Activated naive CD8-positive, alpha-beta T cell treated with anti-CD3 and anti-CD28 coated beads, Interleukin-2, amount 50 U/mL, for 24 hours (primary cell): ENCODE measurements around the gene GRAMD1B.

Experiments
- ATAC-seq: fragments of 150-1000 bp; cut with Tn5 transposase; one replicate; pipeline ENCODE4 v1.10.0; 2021
- DNase-seq: peaks from one replicate; pipeline ENCODE4 v3.0.0; 2021
- H3K27ac Mint-ChIP-seq: one replicate; pipeline ENCODE4 v1.8.0; 2021; ENCODE audit warnings: mild to moderate bottlenecking, mixed read lengths
- H3K27me3 Mint-ChIP-seq: one replicate; pipeline ENCODE4 v1.8.0; 2021; ENCODE audit warnings: mixed read lengths
- H3K36me3 Mint-ChIP-seq: one replicate; pipeline ENCODE4 v1.8.0; 2021; ENCODE audit warnings: low read depth, mixed read lengths
- H3K4me1 Mint-ChIP-seq: one replicate; pipeline ENCODE4 v1.8.0; 2021; ENCODE audit warnings: mixed read lengths
- H3K4me3 Mint-ChIP-seq: one replicate; pipeline ENCODE4 v1.8.0; 2021; ENCODE audit warnings: mild to moderate bottlenecking, moderate library complexity, mixed read lengths
- H3K9me3 Mint-ChIP-seq: one replicate; pipeline ENCODE4 v1.8.0; 2021; ENCODE audit warnings: mixed read lengths

Gene GRAMD1B

DNA sequence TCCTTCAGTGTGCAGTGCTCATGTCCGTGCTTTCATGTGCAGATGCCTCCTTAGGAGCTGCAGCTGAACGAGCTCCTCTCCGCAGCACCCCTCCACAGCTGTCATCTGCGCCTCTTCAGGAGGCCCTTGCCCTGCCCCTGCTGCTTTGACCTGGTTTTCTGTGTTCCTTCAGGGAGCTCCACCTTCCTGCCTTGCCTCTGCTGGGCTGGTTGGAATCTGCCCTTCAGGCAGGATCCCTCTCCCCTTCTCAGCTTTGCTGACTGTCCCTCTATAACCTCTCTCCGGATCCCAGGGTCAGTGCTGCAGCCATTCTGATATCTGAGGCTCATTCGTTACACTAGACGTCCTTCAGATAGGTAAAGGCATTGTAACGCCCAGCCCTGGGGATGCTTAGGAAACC is 156.5 kb downstream of the GRAMD1B start:
- Mint-ChIP-seq H3K9me3 (no peaks in the 10 kb centered on the region), H3K4me3 (no peak overlapping the region), H3K27ac (no peak overlapping the region), H3K27me3 (no peaks in the 10 kb centered on the region), H3K4me1 (no peaks in the 10 kb centered on the region), H3K36me3 (no peaks in the 10 kb centered on the region)
- no peak for ATAC-seq
- DNase-seq: no peak

DNA sequence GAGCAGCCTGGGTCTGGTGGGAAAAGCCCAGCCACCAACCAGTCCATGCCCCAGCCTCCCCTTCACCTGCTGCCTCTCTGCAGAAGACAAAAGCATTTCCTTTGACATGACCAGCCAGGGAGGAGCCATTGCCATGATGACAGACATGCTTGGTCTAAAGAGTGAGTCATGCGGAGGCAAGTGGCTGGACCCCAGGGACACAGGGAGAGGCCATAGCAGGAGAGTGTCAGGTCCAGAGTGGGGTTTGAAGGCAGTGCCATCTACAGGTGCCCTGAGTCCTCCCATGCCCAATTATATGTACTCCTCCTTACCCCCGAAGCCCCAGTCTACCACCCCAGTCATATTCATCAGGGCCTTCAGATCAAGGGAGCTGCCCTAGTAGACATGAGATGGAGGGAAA is 157.0 kb downstream of the GRAMD1B start:
- Mint-ChIP-seq H3K27me3 (no peaks in the 10 kb centered on the region), H3K4me3 (no peak overlapping the region), H3K36me3 (no peaks in the 10 kb centered on the region), H3K9me3 (no peaks in the 10 kb centered on the region), H3K27ac (no peak overlapping the region), H3K4me1 (no peaks in the 10 kb centered on the region)
- ATAC-seq (no peak), DNase-seq (no peak)

DNA sequence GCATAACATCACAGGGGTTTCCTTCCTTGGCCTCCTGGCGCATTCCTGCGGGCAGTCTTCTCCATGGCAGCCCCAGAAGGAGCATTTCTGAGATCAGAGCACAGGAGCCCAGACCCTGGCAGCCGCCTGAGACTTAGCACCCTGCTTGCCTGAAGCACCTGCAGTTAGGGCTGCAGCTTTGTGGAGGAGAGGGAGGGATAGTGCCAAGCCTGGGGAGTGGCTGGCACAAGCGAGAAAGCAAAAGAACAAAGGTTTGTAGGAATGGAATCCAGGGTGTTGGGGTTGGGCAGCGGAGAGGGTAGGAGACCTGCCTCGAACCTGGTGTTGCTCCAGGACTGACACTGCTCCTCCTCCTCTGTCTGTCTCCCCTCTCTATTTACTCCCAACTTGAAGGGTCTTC is 157.5 kb downstream of the GRAMD1B start:
- H3K4me1 Mint-ChIP-seq: no peaks in the 10 kb centered on the region
- no peaks in the 10 kb centered on the region for H3K27me3 Mint-ChIP-seq
- H3K4me3 Mint-ChIP-seq: no peak overlapping the region
- DNase-seq (no peak), ATAC-seq (no peak)
- H3K27ac Mint-ChIP-seq: no peak overlapping the region
- H3K9me3 Mint-ChIP-seq: no peaks in the 10 kb centered on the region
- no peaks in the 10 kb centered on the region for H3K36me3 Mint-ChIP-seq

DNA sequence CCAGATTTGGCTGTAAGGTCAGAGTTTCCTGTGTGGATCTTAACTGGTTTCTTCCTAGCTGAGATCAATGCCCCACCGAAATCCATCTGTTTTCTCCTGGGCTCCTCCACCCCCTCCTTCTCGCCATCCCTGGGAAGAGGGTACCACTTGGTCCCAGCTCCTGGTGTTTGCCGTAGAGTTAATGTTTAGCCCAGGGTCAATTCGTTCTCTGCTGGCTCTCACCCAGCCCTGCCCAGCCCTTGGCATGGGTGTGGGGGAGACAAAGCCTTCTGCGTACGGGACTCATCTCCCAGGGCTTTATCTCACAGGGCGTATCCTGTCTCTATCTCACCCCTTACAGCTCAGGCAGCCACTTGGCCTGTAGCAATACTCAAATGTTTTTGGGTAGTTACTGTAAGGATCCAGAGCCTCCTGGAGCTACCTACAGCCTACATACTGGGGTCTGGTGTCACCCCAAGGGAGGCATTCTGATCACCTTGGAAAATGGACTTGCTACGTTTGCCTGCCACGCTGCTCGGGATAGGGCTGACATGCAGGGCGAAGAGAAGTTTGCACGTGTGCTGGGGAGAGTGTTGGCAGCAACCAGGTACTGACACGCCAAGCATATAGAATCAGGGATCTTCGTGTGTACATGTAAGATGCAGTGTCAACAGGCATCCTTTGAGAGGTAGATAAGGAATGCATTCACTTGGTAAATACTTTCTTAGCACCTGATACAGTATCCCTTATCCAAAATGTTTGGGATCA is 158.2 kb downstream of the GRAMD1B start:
- peaks cover 2% of the 10 kb centered on the region for H3K36me3 Mint-ChIP-seq
- no peak for DNase-seq
- H3K4me1 Mint-ChIP-seq: no peaks in the 10 kb centered on the region
- no peak overlapping the region for H3K27ac Mint-ChIP-seq
- no peaks in the 10 kb centered on the region for H3K27me3 Mint-ChIP-seq
- no peak overlapping the region for H3K4me3 Mint-ChIP-seq
- ATAC-seq: no peak
- H3K9me3 Mint-ChIP-seq: no peaks in the 10 kb centered on the region

DNA sequence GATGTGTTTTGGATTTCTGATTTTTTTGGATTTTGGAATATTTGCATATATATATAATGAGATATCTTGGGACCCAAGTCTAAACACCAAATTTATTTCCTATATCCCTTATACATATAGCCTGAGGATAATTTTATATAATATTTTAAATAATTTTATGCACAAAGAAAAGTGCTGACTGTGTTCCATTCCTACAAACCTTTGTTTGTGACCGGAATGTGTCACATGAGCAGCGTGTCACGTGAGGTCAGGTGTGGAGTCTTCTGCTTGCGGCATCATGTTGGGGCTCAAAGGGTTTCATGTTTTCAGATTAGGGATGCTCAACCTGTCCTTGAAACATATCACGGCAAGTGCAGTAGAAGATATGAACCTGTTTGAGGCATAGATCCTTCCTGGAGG is 158.8 kb downstream of the GRAMD1B start:
- Mint-ChIP-seq H3K36me3 (peaks cover 3% of the 10 kb centered on the region), H3K4me3 (no peak overlapping the region), H3K27ac (no peak overlapping the region), H3K4me1 (no peaks in the 10 kb centered on the region), H3K27me3 (no peaks in the 10 kb centered on the region), H3K9me3 (no peaks in the 10 kb centered on the region)
- ATAC-seq (no peak), DNase-seq (no peak)

DNA sequence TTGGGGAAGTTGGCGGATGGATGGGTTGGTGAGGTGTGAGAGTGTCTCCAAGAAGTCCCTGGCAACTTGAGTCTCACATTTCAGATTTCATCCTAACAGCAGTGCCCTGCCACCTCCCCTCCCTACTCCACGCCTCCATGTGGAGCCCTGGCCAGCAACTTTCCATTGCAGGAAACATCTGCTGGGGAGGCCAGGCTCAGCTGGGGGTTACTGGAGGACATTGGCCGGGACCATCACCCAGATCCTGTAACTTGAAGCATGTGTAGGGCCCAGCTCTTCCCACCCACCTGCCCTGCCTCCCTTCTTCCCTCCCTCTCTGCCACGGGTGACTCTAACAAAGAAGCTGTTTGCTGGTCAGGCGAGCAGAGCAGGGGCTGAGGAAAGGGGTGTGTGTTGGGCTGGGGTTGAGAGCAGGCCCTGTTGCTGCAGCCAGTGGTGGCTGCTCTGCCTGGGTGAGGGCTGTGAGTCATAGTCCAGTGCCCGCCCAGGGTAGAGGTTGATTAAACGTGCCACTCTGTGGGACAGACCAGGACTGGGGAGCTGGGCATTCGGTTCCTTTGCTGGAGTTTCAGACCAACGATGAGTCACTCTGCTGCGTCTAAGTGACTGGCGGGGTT is 160.3 kb downstream of the GRAMD1B start:
- no peaks in the 10 kb centered on the region for H3K9me3 Mint-ChIP-seq
- DNase-seq (no peak), ATAC-seq (no peak)
- no peak overlapping the region for H3K27ac Mint-ChIP-seq
- no peak overlapping the region for H3K4me3 Mint-ChIP-seq
- H3K36me3 Mint-ChIP-seq: peaks cover 3% of the 10 kb centered on the region
- no peaks in the 10 kb centered on the region for H3K27me3 Mint-ChIP-seq
- no peaks in the 10 kb centered on the region for H3K4me1 Mint-ChIP-seq

DNA sequence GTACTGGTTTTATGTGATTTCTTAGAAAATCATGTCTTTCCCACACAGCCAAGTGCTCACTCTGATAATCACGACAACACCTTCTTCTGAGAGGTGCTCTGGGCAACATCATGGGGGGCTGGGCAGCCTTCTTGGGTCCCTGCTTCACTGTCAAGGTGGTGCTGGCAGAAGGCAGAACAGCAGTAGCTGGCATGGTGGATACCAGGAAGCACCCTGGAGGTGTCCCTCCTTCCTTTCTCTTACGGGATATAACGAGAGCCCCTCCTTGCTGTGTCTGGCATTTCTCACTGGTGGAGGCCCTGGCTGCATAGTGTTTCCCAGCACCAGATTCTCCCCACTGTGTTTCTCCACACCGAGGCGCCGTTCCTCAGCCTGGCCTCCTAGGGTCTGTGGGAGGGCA is 163.5 kb downstream of the GRAMD1B start:
- Mint-ChIP-seq H3K27ac (no peak overlapping the region), H3K4me1 (no peaks in the 10 kb centered on the region), H3K9me3 (no peaks in the 10 kb centered on the region), H3K4me3 (no peak overlapping the region), H3K27me3 (no peaks in the 10 kb centered on the region), H3K36me3 (peaks cover 4% of the 10 kb centered on the region)
- ATAC-seq (no peak), DNase-seq (no peak)

DNA sequence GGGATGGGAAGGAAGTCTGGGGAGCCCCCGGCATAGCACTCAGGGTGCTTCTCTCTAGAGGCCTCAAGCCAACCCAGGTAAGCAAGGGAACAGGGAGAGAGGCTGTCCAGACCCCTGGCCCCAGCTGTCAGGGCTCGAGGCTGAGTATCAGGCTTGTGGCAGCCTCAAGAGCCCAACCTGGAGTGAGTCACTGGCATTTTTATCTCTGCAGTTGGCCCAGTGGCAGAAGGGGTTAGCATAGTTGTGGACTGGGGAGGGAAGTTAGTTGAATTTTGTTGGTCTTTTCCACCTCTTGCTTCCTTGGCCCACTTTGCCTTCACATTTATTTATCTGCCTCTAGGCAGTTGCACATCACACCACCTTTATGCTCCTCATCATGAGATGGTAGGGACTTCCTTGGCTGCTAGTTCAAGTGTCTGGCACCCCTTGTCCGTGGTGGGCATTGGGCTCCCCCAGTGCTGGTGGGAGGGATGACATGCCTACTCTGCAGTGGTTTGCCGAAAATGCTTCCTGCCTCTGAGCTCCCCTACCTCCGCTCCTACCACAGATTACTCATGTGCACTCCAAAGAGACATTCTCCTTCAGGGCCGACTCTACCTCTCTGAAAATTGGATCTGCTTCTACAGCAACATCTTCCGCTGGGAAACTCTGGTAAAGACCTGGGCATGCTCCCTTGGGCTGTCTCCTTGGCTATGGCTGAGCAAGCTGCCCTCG is 164.3 kb downstream of the GRAMD1B start:
- H3K9me3 Mint-ChIP-seq: no peaks in the 10 kb centered on the region

DNA sequence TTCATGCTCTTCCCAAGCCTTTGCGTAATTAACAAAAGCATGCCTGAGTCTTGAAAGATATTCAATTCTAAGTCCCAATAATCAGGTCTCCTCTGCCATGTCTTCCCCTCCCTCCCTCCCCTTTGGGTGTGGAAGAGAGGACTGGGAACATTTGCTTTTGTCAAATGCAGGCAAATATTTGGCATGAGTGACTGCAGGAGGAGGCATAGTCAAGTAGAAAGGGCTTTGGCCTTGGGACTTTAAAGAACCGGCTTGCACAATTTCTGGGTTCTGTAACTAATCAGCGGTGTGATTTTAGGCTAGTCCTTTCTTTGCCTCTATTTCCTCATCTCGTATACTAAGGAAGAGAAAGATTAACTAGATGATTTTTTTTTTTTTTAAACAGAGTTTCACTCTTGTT is 164.9 kb downstream of the GRAMD1B start:
- H3K4me1 Mint-ChIP-seq: no peaks in the 10 kb centered on the region
- no peak overlapping the region for H3K4me3 Mint-ChIP-seq
- DNase-seq: no peak
- H3K27me3 Mint-ChIP-seq: no peaks in the 10 kb centered on the region
- ATAC-seq: no peak
- no peak overlapping the region for H3K27ac Mint-ChIP-seq
- peaks cover 4% of the 10 kb centered on the region for H3K36me3 Mint-ChIP-seq
- H3K9me3 Mint-ChIP-seq: no peaks in the 10 kb centered on the region

More for the DNA sequence above, 164.3 kb downstream of the GRAMD1B start:
- DNase-seq (no peak), ATAC-seq (peak; percentile 31)
- Mint-ChIP-seq H3K4me3 (no peak overlapping the region), H3K4me1 (no peaks in the 10 kb centered on the region), H3K27me3 (no peaks in the 10 kb centered on the region), H3K27ac (no peak overlapping the region), H3K36me3 (peaks cover 4% of the 10 kb centered on the region)

DNA sequence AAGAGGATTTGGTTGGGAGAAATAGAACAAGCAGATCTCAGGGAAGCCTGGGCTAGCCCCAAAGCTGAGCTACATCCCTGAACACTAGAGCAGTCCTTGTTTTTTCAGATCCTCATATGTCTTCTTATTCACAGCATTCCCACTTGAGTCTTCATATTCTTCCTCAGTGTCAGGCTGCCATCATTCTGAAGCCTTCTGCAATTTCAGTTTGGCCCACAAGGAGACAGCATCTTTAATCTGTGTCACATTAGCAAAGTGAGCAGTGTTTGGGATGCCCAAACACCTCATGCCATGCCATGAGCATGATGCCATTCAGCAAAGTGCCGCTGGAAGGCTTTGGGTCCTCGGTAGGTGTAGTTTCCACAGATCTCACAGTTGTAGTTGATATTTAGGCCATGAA is 167.8 kb downstream of the GRAMD1B start:
- Mint-ChIP-seq H3K4me1 (no peaks in the 10 kb centered on the region), H3K27me3 (no peaks in the 10 kb centered on the region), H3K36me3 (peaks cover 6% of the 10 kb centered on the region), H3K4me3 (no peak overlapping the region), H3K9me3 (no peaks in the 10 kb centered on the region), H3K27ac (no peak overlapping the region)
- no peak for DNase-seq
- ATAC-seq: no peak

DNA sequence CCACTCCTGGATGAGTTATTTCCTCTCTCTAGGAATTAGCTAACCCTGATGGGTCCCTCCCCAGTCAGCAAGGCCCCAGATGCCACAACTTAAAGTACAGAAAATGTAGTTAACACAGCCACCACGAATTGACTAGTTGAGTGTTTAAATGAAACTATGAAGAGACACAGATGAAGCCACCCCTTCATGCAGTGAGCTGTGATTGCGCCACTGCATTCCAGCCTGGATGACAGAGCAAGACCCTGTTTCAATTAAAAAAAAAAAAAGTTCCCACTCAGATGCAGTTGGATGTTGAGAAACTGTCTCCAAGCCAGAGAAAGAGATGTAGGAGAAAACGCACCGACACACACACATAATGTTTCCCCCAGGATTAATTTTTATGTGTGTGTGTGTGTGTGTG is 171.1 kb downstream of the GRAMD1B start:
- DNase-seq (no peak), ATAC-seq (no peak)
- no peaks in the 10 kb centered on the region for H3K27me3 Mint-ChIP-seq
- H3K27ac Mint-ChIP-seq: no peak overlapping the region
- peaks cover 5% of the 10 kb centered on the region for H3K36me3 Mint-ChIP-seq
- H3K9me3 Mint-ChIP-seq: no peaks in the 10 kb centered on the region
- no peaks in the 10 kb centered on the region for H3K4me1 Mint-ChIP-seq
- H3K4me3 Mint-ChIP-seq: no peak overlapping the region

DNA sequence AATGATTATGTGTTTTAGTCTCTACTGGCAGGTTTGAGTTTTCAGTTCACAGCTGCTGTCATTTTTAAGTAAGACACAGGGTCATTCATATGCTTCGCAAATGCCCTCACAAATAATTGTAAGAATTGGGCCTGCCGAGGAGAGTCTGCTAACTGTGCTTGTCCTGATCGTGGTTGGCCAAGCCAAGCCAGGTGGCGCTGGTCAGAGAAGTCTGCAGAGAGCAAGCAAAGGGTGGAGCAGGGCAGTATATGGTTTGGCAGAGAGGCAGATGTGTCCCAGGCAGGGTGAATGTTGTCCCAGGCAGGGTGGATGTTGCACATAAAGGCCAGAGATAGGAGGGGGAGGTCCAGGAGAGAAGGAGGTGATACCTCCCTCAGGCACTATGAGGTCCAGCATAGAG is 171.7 kb downstream of the GRAMD1B start:
- no peak overlapping the region for H3K4me3 Mint-ChIP-seq
- H3K36me3 Mint-ChIP-seq: peaks cover 7% of the 10 kb centered on the region
- H3K27ac Mint-ChIP-seq: no peak overlapping the region
- H3K9me3 Mint-ChIP-seq: no peaks in the 10 kb centered on the region
- no peak for ATAC-seq
- no peak for DNase-seq
- no peaks in the 10 kb centered on the region for H3K27me3 Mint-ChIP-seq
- no peaks in the 10 kb centered on the region for H3K4me1 Mint-ChIP-seq

DNA sequence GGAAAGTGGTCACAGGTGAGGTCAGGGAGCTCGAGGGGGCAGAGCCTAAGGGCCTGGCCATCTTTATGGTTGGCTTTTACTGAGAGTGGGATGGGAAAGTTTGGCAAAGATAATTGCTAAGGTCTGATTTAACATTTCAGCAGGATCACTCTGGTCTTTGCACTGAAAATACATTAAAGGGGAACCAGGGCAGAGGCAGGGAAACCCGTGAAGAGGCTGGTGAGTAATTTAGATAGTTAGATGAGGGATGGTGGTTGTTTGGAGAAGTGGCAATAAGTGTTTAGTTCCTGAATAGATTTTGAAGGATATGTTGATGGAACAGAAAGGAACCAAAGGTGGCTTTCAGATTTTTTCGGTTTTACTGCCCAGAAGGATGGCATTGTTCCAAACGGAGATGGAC is 173.6 kb downstream of the GRAMD1B start:
- Mint-ChIP-seq H3K9me3 (no peaks in the 10 kb centered on the region), H3K36me3 (peaks cover 7% of the 10 kb centered on the region), H3K27ac (no peak overlapping the region), H3K4me3 (no peak overlapping the region), H3K27me3 (no peaks in the 10 kb centered on the region), H3K4me1 (no peaks in the 10 kb centered on the region)
- ATAC-seq (no peak), DNase-seq (no peak)

DNA sequence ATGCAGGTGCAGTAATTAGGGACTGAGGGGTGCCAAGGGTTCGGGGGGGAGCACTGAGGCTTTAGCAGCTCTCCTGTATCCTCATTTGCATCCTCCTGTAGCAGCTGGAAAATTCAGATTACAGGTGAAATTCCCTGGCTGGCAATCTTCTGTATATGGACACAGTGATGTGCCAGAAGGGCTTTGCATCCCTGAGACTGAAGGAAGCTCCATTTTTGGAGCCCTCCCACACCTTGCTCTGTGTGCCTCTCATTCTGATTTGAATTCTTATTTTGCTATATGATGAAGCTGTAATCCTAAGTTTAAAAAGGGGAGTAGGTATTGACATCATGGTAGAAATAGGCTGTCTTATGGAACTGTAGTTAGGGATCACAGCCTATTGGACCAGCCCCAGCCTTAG is 177.7 kb downstream of the GRAMD1B start:
- Mint-ChIP-seq H3K4me1 (no peaks in the 10 kb centered on the region), H3K27me3 (no peaks in the 10 kb centered on the region), H3K36me3 (peaks cover 5% of the 10 kb centered on the region), H3K4me3 (no peak overlapping the region), H3K9me3 (no peaks in the 10 kb centered on the region), H3K27ac (no peak overlapping the region)
- ATAC-seq (no peak), DNase-seq (no peak)

DNA sequence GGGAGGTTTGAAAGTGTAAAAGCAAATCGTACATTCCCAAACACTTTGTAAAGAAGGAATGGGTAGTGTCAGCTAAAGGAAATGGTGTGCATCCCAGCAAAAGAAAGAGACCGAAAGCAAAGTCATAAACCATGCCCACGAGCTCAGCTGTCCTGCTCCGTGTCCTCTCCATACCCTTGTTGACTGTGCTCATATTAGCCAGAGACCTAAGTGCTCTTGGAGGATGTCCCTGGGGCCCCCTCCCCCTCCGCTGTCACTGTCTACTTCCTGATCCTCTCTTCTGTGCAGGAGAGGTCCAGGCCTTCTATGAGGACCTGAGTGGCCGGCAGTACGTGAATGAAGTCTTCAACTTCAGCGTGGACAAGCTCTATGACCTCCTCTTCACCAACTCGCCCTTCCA is 178.3 kb downstream of the GRAMD1B start:
- no peaks in the 10 kb centered on the region for H3K27me3 Mint-ChIP-seq
- DNase-seq: no peak
- no peaks in the 10 kb centered on the region for H3K9me3 Mint-ChIP-seq
- H3K36me3 Mint-ChIP-seq: peaks cover 5% of the 10 kb centered on the region
- H3K4me1 Mint-ChIP-seq: no peaks in the 10 kb centered on the region
- no peak for ATAC-seq
- no peak overlapping the region for H3K4me3 Mint-ChIP-seq
- no peak overlapping the region for H3K27ac Mint-ChIP-seq
